HepG2 (cell line): ENCODE data around the gene C2orf74. TPM values are rescaled to one million over a fixed set of nuclear protein-coding genes. Genes with fewer than 3 reads are reported as not detected.

ENCODE experiments used
- ARNT2 ChIP-seq: sonication (generic); formaldehyde crosslinking; IDR thresholded peaks from 2 replicates; pipeline ENCODE4 v1.8.0; 2022; ENCODE audit warnings: mild to moderate bottlenecking, low read depth, missing genetic modification reagents, moderate library complexity
- BATF2 ChIP-seq: sonication (generic); formaldehyde crosslinking; IDR thresholded peaks from 2 replicates; pipeline ENCODE4 v1.8.0; 2022; ENCODE audit warnings: mild to moderate bottlenecking, missing genetic modification reagents, moderate library complexity
- BRCA1 ChIP-seq: sonication (generic); formaldehyde crosslinking; IDR thresholded peaks from 2 replicates; pipeline ENCODE4 v1.4.0; 2020; ENCODE audit warnings: missing genetic modification reagents
- EHMT2 ChIP-seq: fragments of 200-600 bp; sonication (generic); IDR thresholded peaks from 2 replicates; pipeline ENCODE4 v1.7.0; 2017; ENCODE audit warnings: antibody characterized with exemption, low read depth, low read length, borderline replicate concordance
- FOXA3 ChIP-seq: IDR thresholded peaks from 2 replicates; pipeline ENCODE4 v1.6.1; 2016; ENCODE audit warnings: missing genetic modification reagents, missing compliant biosample characterization
- HNF1B ChIP-seq: sonication (generic); formaldehyde crosslinking; IDR thresholded peaks from 2 replicates; pipeline ENCODE4 v1.5.1; 2020; ENCODE audit warnings: mild to moderate bottlenecking, moderate library complexity, missing genetic modification reagents
- KDM2A ChIP-seq: sonication (generic); formaldehyde crosslinking; IDR thresholded peaks from 2 replicates; pipeline ENCODE4 v1.4.0; 2020; ENCODE audit warnings: low read depth, missing genetic modification reagents, borderline replicate concordance
- KDM3A ChIP-seq: IDR thresholded peaks from 2 replicates; pipeline ENCODE4 v1.6.1; 2018; ENCODE audit warnings: low read depth, missing compliant biosample characterization
- MAFF ChIP-seq: IDR thresholded peaks from 2 replicates; pipeline ENCODE4 v1.6.1; 2011; ENCODE audit warnings: low read depth, low read length, improper control_type of control experiment
- MAFK ChIP-seq, 2 experiments: IDR thresholded peaks in 1 of 2; conservative IDR thresholded peaks in 1 of 2; 2 replicates each; pipeline ENCODE4 v1.6.1; 2011; ENCODE audit warnings: improper control_type of control experiment in 2 of 2, low read length in 2 of 2
- MTF1 ChIP-seq: sonication (generic); formaldehyde crosslinking; IDR thresholded peaks from 2 replicates; pipeline ENCODE4 v1.5.0; 2020; ENCODE audit warnings: missing genetic modification reagents
- ZBTB4 ChIP-seq: sonication (generic); formaldehyde crosslinking; IDR thresholded peaks from 2 replicates; pipeline ENCODE4 v1.4.0; 2020; ENCODE audit warnings: missing genetic modification reagents, mild to moderate bottlenecking, borderline replicate concordance
- ZHX1 ChIP-seq: sonication (generic); formaldehyde crosslinking; IDR thresholded peaks from 2 replicates; pipeline ENCODE4 v1.8.1; 2022; ENCODE audit warnings: low read depth, mild to moderate bottlenecking, missing genetic modification reagents
- ZNF143 ChIP-seq: sonication (generic); formaldehyde crosslinking; IDR thresholded peaks from 2 replicates; pipeline ENCODE4 v1.4.0; 2020; ENCODE audit warnings: missing genetic modification reagents
- ZNF768 ChIP-seq: sonication (generic); formaldehyde crosslinking; IDR thresholded peaks from 2 replicates; pipeline ENCODE4 v1.4.0; 2020; ENCODE audit warnings: missing genetic modification reagents
- ZSCAN9 ChIP-seq: IDR thresholded peaks from 2 replicates; pipeline ENCODE4 v1.6.1; 2016; ENCODE audit warnings: borderline replicate concordance
- polyA plus RNA-seq, 8 experiments: library from polyadenylated mRNA; depleted of rRNA in 3 of 8; stranded (reverse) in 7 of 8; unstranded in 1 of 8; fragments of >200 nt; fragmentation: Illumina TruSeq in 4 of 8; extraction: Trizol in 4 of 8; gene quantifications; 2 replicates each; pipeline versions ENCODE4 v1.2.1 to v1.2.3, GENCODE V29; 2011 to 2016; ENCODE audit warnings: low read depth in 4 of 8, missing spikeins in 1 of 8, mixed read lengths in 1 of 8; ENCODE audit not compliant: insufficient read depth in 1 of 8
- total RNA-seq, 5 experiments: library from RNA; depleted of rRNA; stranded (reverse); fragments of >200 nt; fragmentation: Illumina TruSeq; extraction: Trizol; gene quantifications; 2 replicates each; pipeline ENCODE4 v1.2.3, GENCODE V29; 2016; ENCODE audit warnings: low read depth in 1 of 5
- TF ChIP-seq, protein P1 (sequence below): sonication (generic); formaldehyde crosslinking; conservative IDR thresholded peaks from 2 replicates; pipeline ENCODE4 v1.8.0; 2022; ENCODE audit warnings: mild to moderate bottlenecking, moderate library complexity, missing genetic modification reagents
- TF ChIP-seq, protein P2 (sequence below): sonication (generic); formaldehyde crosslinking; IDR thresholded peaks from 2 replicates; pipeline ENCODE4 v1.9.0; 2021; ENCODE audit warnings: missing genetic modification reagents, borderline replicate concordance

Gene C2orf74
- total and polyA plus RNA-seq, 2 of the 13 experiments (the other 11 are each of a cell fraction or from before 2014, with no cell fraction given), result 10.6 to 13.8 TPM

- TF ChIP-seq KDM2A (CRISPR knock-in tag), result peak; percentile 62
- no peak for TF ChIP-seq ZBTB4
- no peak for TF ChIP-seq MAFK (conservative IDR thresholded peaks at IDR 0.05 in 1 of 2, IDR thresholded peaks at IDR 0.05 in 1 of 2; ENCODE audit: low read length in 2 of 2)
- peak; percentile 39; the same call in 1 of the 2 replicates for TF ChIP-seq ARNT2 (CRISPR knock-in tag)
- no peak for TF ChIP-seq ZNF768
- no peak for TF ChIP-seq EHMT2
- TF ChIP-seq MTF1 (CRISPR knock-in tag), result no peak
- TF ChIP-seq, protein P1, sequence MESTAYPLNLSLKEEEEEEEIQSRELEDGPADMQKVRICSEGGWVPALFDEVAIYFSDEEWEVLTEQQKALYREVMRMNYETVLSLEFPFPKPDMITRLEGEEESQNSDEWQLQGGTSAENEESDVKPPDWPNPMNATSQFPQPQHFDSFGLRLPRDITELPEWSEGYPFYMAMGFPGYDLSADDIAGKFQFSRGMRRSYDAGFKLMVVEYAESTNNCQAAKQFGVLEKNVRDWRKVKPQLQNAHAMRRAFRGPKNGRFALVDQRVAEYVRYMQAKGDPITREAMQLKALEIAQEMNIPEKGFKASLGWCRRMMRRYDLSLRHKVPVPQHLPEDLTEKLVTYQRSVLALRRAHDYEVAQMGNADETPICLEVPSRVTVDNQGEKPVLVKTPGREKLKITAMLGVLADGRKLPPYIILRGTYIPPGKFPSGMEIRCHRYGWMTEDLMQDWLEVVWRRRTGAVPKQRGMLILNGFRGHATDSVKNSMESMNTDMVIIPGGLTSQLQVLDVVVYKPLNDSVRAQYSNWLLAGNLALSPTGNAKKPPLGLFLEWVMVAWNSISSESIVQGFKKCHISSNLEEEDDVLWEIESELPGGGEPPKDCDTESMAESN (CRISPR knock-in tag), result 0 out of 2 replicates have a peak, but pooled peaks have one; percentile 43
- TF ChIP-seq ZHX1 (CRISPR knock-in tag), result no peak
- no peak for TF ChIP-seq ZNF143 (CRISPR knock-in tag)
- peak; percentile 68; the same call in 1 of the 2 replicates for TF ChIP-seq BRCA1
- TF ChIP-seq KDM3A (CRISPR knock-in tag), result no peak
- TF ChIP-seq BATF2, result no peak
- TF ChIP-seq HNF1B, result peak; percentile 76; the same call in 1 of the 2 replicates
- TF ChIP-seq, protein P2, sequence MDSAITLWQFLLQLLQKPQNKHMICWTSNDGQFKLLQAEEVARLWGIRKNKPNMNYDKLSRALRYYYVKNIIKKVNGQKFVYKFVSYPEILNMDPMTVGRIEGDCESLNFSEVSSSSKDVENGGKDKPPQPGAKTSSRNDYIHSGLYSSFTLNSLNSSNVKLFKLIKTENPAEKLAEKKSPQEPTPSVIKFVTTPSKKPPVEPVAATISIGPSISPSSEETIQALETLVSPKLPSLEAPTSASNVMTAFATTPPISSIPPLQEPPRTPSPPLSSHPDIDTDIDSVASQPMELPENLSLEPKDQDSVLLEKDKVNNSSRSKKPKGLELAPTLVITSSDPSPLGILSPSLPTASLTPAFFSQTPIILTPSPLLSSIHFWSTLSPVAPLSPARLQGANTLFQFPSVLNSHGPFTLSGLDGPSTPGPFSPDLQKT (CRISPR knock-in tag), result no peak
- 0 out of 2 replicates have a peak, but pooled peaks have one; percentile 73 for TF ChIP-seq ZSCAN9
- TF ChIP-seq FOXA3 (CRISPR knock-in tag), result peak; percentile 26; the same call in 1 of the 2 replicates
- TF ChIP-seq MAFF, result no peak
These were observed 17.2 kb upstream of the C2orf74 start (continued) for GRCh38 chr2:61144697-61145268.
